Suprapubic skin (tissue), 4 donors: ENCODE results near the gene KPNA3.
"Not testable (repeated sequence)": the region's sequence is repeated elsewhere in the genome, so short reads cannot be mapped to it uniquely, and the experiment has no call there.

ENCODE experiments used
- CTCF ChIP-seq, 2 donors: fragments of 200-600 bp in 1 of 2; fragments of 450-650 bp in 1 of 2; sonication (generic) in 1 of 2; IDR thresholded peaks; one replicate each; pipeline ENCODE4 v1.5.1; 2016 to 2019; ENCODE audit warnings: antibody characterized with exemption in 2 of 2, mild to moderate bottlenecking in 1 of 2, moderate library complexity in 1 of 2
- EP300 ChIP-seq: sonication (generic); formaldehyde crosslinking; IDR thresholded peaks from one replicate; pipeline ENCODE4 v1.6.1; 2017; ENCODE audit warnings: antibody characterized with exemption
- POLR2A ChIP-seq, 2 donors: fragments of 450-650 bp; IDR thresholded peaks; one replicate each; pipeline ENCODE4 v1.6.1; 2017; ENCODE audit warnings: antibody characterized with exemption in 2 of 2, mild to moderate bottlenecking in 2 of 2, moderate library complexity in 2 of 2
- POLR2AphosphoS5 ChIP-seq, 3 donors: sonication (generic); formaldehyde crosslinking; IDR thresholded peaks; one replicate each; pipeline ENCODE4 v1.6.1; 2017; ENCODE audit warnings: antibody characterized with exemption in 3 of 3

- not testable (repeated sequence) for TF ChIP-seq CTCF (IDR thresholded peaks at IDR 0.05); POLR2A (IDR thresholded peaks at IDR 0.05); EP300; POLR2AphosphoS5 (IDR thresholded peaks at IDR 0.05)
Observed at GRCh38 chr13:49761811-49762210, 30.7 kb downstream of the KPNA3 start.
